Measurements from ENCODE around the gene AGFG2.

Gene AGFG2

GRCh38 chr7:100584683-100585510, 45.9 kb downstream of the AGFG2 start:
- Histone ChIP-seq H3K27me3 (replicated peaks; ENCODE audit: control insufficient read depth, insufficient read depth, low read length, poor library complexity, severe bottlenecking) (no peaks in the 10 kb centered on the region), H3K36me3 (ENCODE audit: control insufficient read depth, insufficient read depth, low read length) (peaks cover 23% of the 10 kb centered on the region), H3K4me1 (ENCODE audit: control insufficient read depth, insufficient read depth, low read length, poor library complexity, severe bottlenecking) (peaks cover 46% of the 10 kb centered on the region), H3K9me3 (ENCODE audit: control insufficient read depth, low read length) (no peaks in the 10 kb centered on the region), H3K4me3 (ENCODE audit: insufficient read depth, low read depth, low read length, poor library complexity, severe bottlenecking) (peak overlapping the region; percentile 95), H3K27ac (ENCODE audit: insufficient read depth, low read length, poor library complexity, severe bottlenecking) (peak overlapping the region; percentile 95)
- DNase-seq: no peak

- no peaks in the 10 kb centered on the region for H3K9me3 ChIP-seq (ENCODE audit: control insufficient read depth, low read length)
- H3K4me3 ChIP-seq (ENCODE audit: insufficient read depth, low read depth, low read length, poor library complexity, severe bottlenecking): peak within 1 kb of the TSS; percentile 95
- no peaks in the 10 kb centered on the region for H3K27me3 ChIP-seq (replicated peaks; ENCODE audit: control insufficient read depth, insufficient read depth, low read length, poor library complexity, severe bottlenecking)
- peaks cover 15% of the 10 kb centered on the region for H3K36me3 ChIP-seq (ENCODE audit: control insufficient read depth, insufficient read depth, low read length)
- peaks cover 46% of the 10 kb centered on the region for H3K4me1 ChIP-seq (ENCODE audit: control insufficient read depth, insufficient read depth, low read length, poor library complexity, severe bottlenecking)
- H3K27ac ChIP-seq (ENCODE audit: insufficient read depth, low read length, poor library complexity, severe bottlenecking): peak within 1 kb of the TSS; percentile 95
- DNase-seq: peak; percentile 48 to 64 (median 59)
Observed at GRCh38 chr7:100585511-100586265, 46.7 kb downstream of the AGFG2 start, which contains the start of gene LRCH4. LRCH4 (minus strand) TSS chr7:100586129; CDS start chr7:100586100, 29 bp downstream.

DNA sequence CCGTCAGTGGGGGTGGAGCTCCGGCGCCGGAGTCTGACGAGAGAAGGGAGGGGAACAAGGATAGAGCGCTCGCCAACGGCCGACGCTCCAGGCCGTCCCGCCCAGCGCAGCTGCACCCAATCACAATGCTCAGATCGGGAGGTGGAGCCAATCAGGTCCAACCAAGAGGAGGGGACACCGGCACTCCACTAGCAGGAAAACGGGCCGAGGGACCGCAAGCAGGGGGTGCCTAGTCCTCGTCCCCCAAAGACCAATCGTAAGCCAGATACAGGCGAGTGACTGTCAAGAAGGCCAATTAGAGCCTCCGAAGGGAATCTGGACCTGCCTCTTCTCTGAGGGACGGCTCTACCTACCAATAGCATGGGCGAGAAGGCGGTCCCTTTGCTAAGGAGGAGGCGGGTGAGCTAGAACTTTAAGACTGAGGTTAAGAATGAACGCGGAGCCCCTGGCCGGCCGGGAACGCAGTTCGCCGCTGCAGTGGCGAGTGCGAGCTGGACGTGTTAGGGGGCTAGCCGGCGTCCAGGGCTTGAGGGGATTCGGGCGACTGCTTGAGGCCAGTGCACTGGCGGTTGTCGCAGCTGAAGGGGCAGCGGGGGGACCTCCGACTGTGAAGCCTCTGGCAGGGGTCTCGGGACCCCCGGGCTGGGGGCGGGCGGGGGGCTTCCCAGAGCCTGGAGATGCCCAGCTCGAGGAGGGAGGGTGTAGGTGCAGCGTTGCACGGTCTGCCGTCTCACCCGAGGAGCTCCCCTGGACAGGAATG, 47.4 kb downstream of the AGFG2 start, which contains the start of gene FBXO24:
Gene FBXO24 (plus strand): TSS at position 63 of the 760 bp plus-strand sequence. CDS start 298 bp downstream, at position 361.
- H3K4me3 ChIP-seq (ENCODE audit: insufficient read depth, low read depth, low read length, poor library complexity, severe bottlenecking): peak within 1 kb of the TSS; percentile 95
- H3K9me3 ChIP-seq (ENCODE audit: control insufficient read depth, low read length): no peaks in the 10 kb centered on the region
- peak within 1 kb of the TSS; percentile 95 for H3K27ac ChIP-seq (ENCODE audit: insufficient read depth, low read length, poor library complexity, severe bottlenecking)
- H3K27me3 ChIP-seq (replicated peaks; ENCODE audit: control insufficient read depth, insufficient read depth, low read length, poor library complexity, severe bottlenecking): no peaks in the 10 kb centered on the region
- peaks cover 8% of the 10 kb centered on the region for H3K36me3 ChIP-seq (ENCODE audit: control insufficient read depth, insufficient read depth, low read length)
- peak; percentile 99 to 100 (median 99) for DNase-seq
- H3K4me1 ChIP-seq (ENCODE audit: control insufficient read depth, insufficient read depth, low read length, poor library complexity, severe bottlenecking): peaks cover 46% of the 10 kb centered on the region

- H3K4me3 ChIP-seq (ENCODE audit: insufficient read depth, low read depth, low read length, poor library complexity, severe bottlenecking): no peak overlapping the region
- H3K27ac ChIP-seq (ENCODE audit: insufficient read depth, low read length, poor library complexity, severe bottlenecking): no peak overlapping the region
- H3K27me3 ChIP-seq (replicated peaks; ENCODE audit: control insufficient read depth, insufficient read depth, low read length, poor library complexity, severe bottlenecking): no peaks in the 10 kb centered on the region
- H3K4me1 ChIP-seq (ENCODE audit: control insufficient read depth, insufficient read depth, low read length, poor library complexity, severe bottlenecking): peaks cover 26% of the 10 kb centered on the region
- no peaks in the 10 kb centered on the region for H3K36me3 ChIP-seq (ENCODE audit: control insufficient read depth, insufficient read depth, low read length)
- DNase-seq: no peak
- no peaks in the 10 kb centered on the region for H3K9me3 ChIP-seq (ENCODE audit: control insufficient read depth, low read length)
Observed at GRCh38 chr7:100588438-100588837, 49.4 kb downstream of the AGFG2 start.

DNA sequence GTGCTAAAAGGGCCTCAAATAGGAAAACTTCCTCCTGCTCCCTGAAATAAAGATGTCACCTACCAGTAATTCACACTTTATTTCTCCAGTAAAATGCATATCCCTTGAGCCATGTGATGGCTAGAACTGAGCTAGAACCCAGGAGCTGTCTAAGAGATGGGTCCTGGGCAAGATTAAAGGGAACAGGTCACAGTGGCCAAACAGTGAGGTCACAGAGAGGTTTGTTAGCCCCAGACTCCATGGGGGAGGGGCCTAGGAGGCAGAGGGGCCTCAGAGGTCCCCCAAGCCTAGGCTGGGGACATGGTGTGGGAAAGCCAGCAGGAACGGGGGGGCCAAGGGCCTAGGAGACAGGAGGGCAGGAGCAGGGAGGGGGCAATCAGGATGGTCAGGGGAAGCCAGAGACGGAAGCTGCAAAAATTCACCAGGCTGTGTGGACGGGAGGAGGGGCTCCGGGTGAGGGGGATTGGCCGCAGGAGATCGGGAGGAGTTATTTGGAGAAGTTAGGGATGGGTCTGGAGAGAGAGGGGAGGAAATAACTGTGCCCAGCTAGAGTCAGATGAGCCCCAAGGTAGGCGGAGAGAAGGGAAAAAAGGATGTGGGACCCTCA, 50.4 kb downstream of the AGFG2 start:
- DNase-seq: no peak
- no peak overlapping the region for H3K4me3 ChIP-seq (ENCODE audit: insufficient read depth, low read depth, low read length, poor library complexity, severe bottlenecking)
- H3K9me3 ChIP-seq (ENCODE audit: control insufficient read depth, low read length): no peaks in the 10 kb centered on the region
- no peaks in the 10 kb centered on the region for H3K27me3 ChIP-seq (replicated peaks; ENCODE audit: control insufficient read depth, insufficient read depth, low read length, poor library complexity, severe bottlenecking)
- peaks cover 18% of the 10 kb centered on the region for H3K4me1 ChIP-seq (ENCODE audit: control insufficient read depth, insufficient read depth, low read length, poor library complexity, severe bottlenecking)
- H3K27ac ChIP-seq (ENCODE audit: insufficient read depth, low read length, poor library complexity, severe bottlenecking): no peak overlapping the region
- no peaks in the 10 kb centered on the region for H3K36me3 ChIP-seq (ENCODE audit: control insufficient read depth, insufficient read depth, low read length)

GRCh38 chr7:100590077-100590737, 51.2 kb downstream of the AGFG2 start:
- Histone ChIP-seq H3K27me3 (replicated peaks; ENCODE audit: control insufficient read depth, insufficient read depth, low read length, poor library complexity, severe bottlenecking) (no peaks in the 10 kb centered on the region), H3K9me3 (ENCODE audit: control insufficient read depth, low read length) (no peaks in the 10 kb centered on the region), H3K36me3 (ENCODE audit: control insufficient read depth, insufficient read depth, low read length) (no peaks in the 10 kb centered on the region), H3K4me3 (ENCODE audit: insufficient read depth, low read depth, low read length, poor library complexity, severe bottlenecking) (no peak overlapping the region), H3K27ac (ENCODE audit: insufficient read depth, low read length, poor library complexity, severe bottlenecking) (no peak overlapping the region), H3K4me1 (ENCODE audit: control insufficient read depth, insufficient read depth, low read length, poor library complexity, severe bottlenecking) (peaks cover 10% of the 10 kb centered on the region)
- no peak for DNase-seq

- DNase-seq: no peak
- Histone ChIP-seq H3K27ac (ENCODE audit: insufficient read depth, low read length, poor library complexity, severe bottlenecking) (no peak overlapping the region), H3K27me3 (replicated peaks; ENCODE audit: control insufficient read depth, insufficient read depth, low read length, poor library complexity, severe bottlenecking) (no peaks in the 10 kb centered on the region), H3K4me1 (ENCODE audit: control insufficient read depth, insufficient read depth, low read length, poor library complexity, severe bottlenecking) (peaks cover 6% of the 10 kb centered on the region), H3K9me3 (ENCODE audit: control insufficient read depth, low read length) (no peaks in the 10 kb centered on the region), H3K4me3 (ENCODE audit: insufficient read depth, low read depth, low read length, poor library complexity, severe bottlenecking) (no peak overlapping the region), H3K36me3 (ENCODE audit: control insufficient read depth, insufficient read depth, low read length) (no peaks in the 10 kb centered on the region)
Observed at GRCh38 chr7:100591596-100591995, 52.6 kb downstream of the AGFG2 start.

DNA sequence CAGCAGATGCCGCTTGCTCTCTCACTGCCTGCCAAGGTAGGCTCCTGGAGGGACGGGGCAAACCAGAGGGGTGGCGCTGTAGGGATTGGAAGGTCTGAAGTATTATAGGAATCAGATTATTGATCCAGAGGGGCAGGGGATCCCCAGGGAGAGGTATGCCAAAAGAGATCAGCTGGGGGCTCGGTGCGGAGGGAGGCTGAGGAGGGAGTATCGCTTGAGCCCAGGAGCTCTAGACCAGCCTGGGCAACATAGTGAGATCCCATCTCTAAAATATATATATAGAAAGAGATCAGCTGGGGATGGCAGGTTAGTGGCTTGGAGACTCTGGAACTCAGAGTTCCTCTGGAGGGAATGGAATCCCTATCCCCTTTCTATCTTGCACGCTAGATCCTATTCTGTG, 56.2 kb downstream of the AGFG2 start:
- Histone ChIP-seq H3K36me3 (ENCODE audit: control insufficient read depth, insufficient read depth, low read length) (no peaks in the 10 kb centered on the region), H3K4me3 (ENCODE audit: insufficient read depth, low read depth, low read length, poor library complexity, severe bottlenecking) (no peak overlapping the region), H3K27me3 (replicated peaks; ENCODE audit: control insufficient read depth, insufficient read depth, low read length, poor library complexity, severe bottlenecking) (no peaks in the 10 kb centered on the region), H3K9me3 (ENCODE audit: control insufficient read depth, low read length) (no peaks in the 10 kb centered on the region), H3K4me1 (ENCODE audit: control insufficient read depth, insufficient read depth, low read length, poor library complexity, severe bottlenecking) (no peaks in the 10 kb centered on the region), H3K27ac (ENCODE audit: insufficient read depth, low read length, poor library complexity, severe bottlenecking) (no peak overlapping the region)
- DNase-seq: no peak

- DNase-seq: no peak
- Histone ChIP-seq H3K27ac (ENCODE audit: insufficient read depth, low read length, poor library complexity, severe bottlenecking) (no peak overlapping the region), H3K36me3 (ENCODE audit: control insufficient read depth, insufficient read depth, low read length) (no peaks in the 10 kb centered on the region), H3K27me3 (replicated peaks; ENCODE audit: control insufficient read depth, insufficient read depth, low read length, poor library complexity, severe bottlenecking) (no peaks in the 10 kb centered on the region), H3K4me1 (ENCODE audit: control insufficient read depth, insufficient read depth, low read length, poor library complexity, severe bottlenecking) (no peaks in the 10 kb centered on the region), H3K9me3 (ENCODE audit: control insufficient read depth, low read length) (no peaks in the 10 kb centered on the region), H3K4me3 (ENCODE audit: insufficient read depth, low read depth, low read length, poor library complexity, severe bottlenecking) (no peak overlapping the region)
Observed at GRCh38 chr7:100598425-100598824, 59.4 kb downstream of the AGFG2 start.
